GM12878 (cell line): ENCODE measurements around the gene ARHGAP27. TPM values are rescaled to one million over a fixed set of nuclear protein-coding genes. Genes with fewer than 3 reads are reported as not detected.

ENCODE experiments used
- ATF7 ChIP-seq: fragments of 450-650 bp; IDR thresholded peaks from 2 replicates; pipeline ENCODE4 v1.6.1; 2016; ENCODE audit warnings: low read depth, mild to moderate bottlenecking
- BMI1 ChIP-seq: fragments of 450-650 bp; IDR thresholded peaks from 2 replicates; pipeline ENCODE4 v1.6.1; 2016; ENCODE audit warnings: mild to moderate bottlenecking, moderate library complexity, borderline replicate concordance
- EED ChIP-seq: sonication (generic); IDR thresholded peaks from 2 replicates; pipeline ENCODE4 v1.6.1; 2016; ENCODE audit warnings: antibody characterized with exemption, low read depth
- FOXK2 ChIP-seq: fragments of 450-650 bp; IDR thresholded peaks from 2 replicates; pipeline ENCODE4 v1.6.1; 2017; ENCODE audit warnings: mild to moderate bottlenecking, moderate library complexity
- FOXM1 ChIP-seq: IDR thresholded peaks from 2 replicates; pipeline ENCODE4 v1.6.1; 2012; ENCODE audit warnings: low read depth, mild to moderate bottlenecking, inconsistent platforms, low read length, moderate library complexity
- GATAD2B ChIP-seq: fragments of 450-650 bp; conservative IDR thresholded peaks from 2 replicates; pipeline ENCODE4 v1.6.1; 2017; ENCODE audit warnings: low read depth, mild to moderate bottlenecking, moderate library complexity
- HSF1 ChIP-seq: fragments of 150-350 bp; IDR thresholded peaks from 2 replicates; pipeline ENCODE4 v1.6.1; 2014; ENCODE audit warnings: mild to moderate bottlenecking, low read depth, low read length
- KLF5 ChIP-seq: fragments of 450-650 bp; IDR thresholded peaks from 2 replicates; pipeline ENCODE4 v1.6.1; 2014; ENCODE audit warnings: mild to moderate bottlenecking; ENCODE audit not compliant: partially characterized antibody
- MEF2A ChIP-seq: IDR thresholded peaks from 2 replicates; pipeline ENCODE4 v1.6.1; 2011; ENCODE audit warnings: low read depth, mild to moderate bottlenecking, low read length, moderate library complexity; ENCODE audit not compliant: insufficient read depth
- MEF2B ChIP-seq: fragments of 450-650 bp; IDR thresholded peaks from 2 replicates; pipeline ENCODE4 v1.6.1; 2018; ENCODE audit warnings: mild to moderate bottlenecking, moderate library complexity; ENCODE audit not compliant: partially characterized antibody, poor library complexity, severe bottlenecking
- MTA2 ChIP-seq: fragments of 450-650 bp; IDR thresholded peaks from 2 replicates; pipeline ENCODE4 v1.6.1; 2016; ENCODE audit warnings: low read depth, mild to moderate bottlenecking, moderate library complexity
- MXI1 ChIP-seq: fragments of 150-350 bp; IDR thresholded peaks from 2 replicates; pipeline ENCODE4 v1.6.1; 2011; ENCODE audit warnings: low read depth, mild to moderate bottlenecking, inconsistent platforms, low read length, improper control_type of control experiment
- PML ChIP-seq: IDR thresholded peaks from 2 replicates; pipeline ENCODE4 v1.6.1; 2012; ENCODE audit warnings: low read length, inconsistent platforms
- RBBP5 ChIP-seq: fragments of 200-600 bp; sonication (generic); conservative IDR thresholded peaks from 2 replicates; pipeline ENCODE4 v1.6.1; 2016
- RCOR1 ChIP-seq: conservative IDR thresholded peaks from 2 replicates; pipeline ENCODE4 v1.6.1; 2012; ENCODE audit warnings: low read depth, low read length, improper control_type of control experiment
- RFX5 ChIP-seq: IDR thresholded peaks from 2 replicates; pipeline ENCODE4 v1.6.1; 2011; ENCODE audit warnings: low read depth, low read length, improper control_type of control experiment
- SMAD5 ChIP-seq: IDR thresholded peaks from 2 replicates; pipeline ENCODE4 v1.6.1; 2016; ENCODE audit warnings: antibody characterized with exemption, low read depth
- SPI1 ChIP-seq: IDR thresholded peaks from 2 replicates; pipeline ENCODE4 v1.6.1; 2011; ENCODE audit warnings: low read depth, mild to moderate bottlenecking, low read length, moderate library complexity, borderline replicate concordance; ENCODE audit not compliant: insufficient read depth
- TCF12 ChIP-seq: IDR thresholded peaks from 2 replicates; pipeline ENCODE4 v1.6.1; 2011; ENCODE audit warnings: low read depth, mild to moderate bottlenecking, low read length
- USF2 ChIP-seq: IDR thresholded peaks from 2 replicates; pipeline ENCODE4 v1.6.1; 2011; ENCODE audit warnings: low read depth, low read length, improper control_type of control experiment, borderline replicate concordance
- WRNIP1 ChIP-seq: IDR thresholded peaks from 2 replicates; pipeline ENCODE4 v1.6.1; 2011; ENCODE audit warnings: low read depth, low read length, improper control_type of control experiment, borderline replicate concordance
- ZNF207 ChIP-seq: fragments of 450-650 bp; IDR thresholded peaks from 2 replicates; pipeline ENCODE4 v1.6.1; 2014; ENCODE audit warnings: antibody characterized with exemption, mild to moderate bottlenecking, borderline replicate concordance
- ZNF592 ChIP-seq: fragments of 450-650 bp; IDR thresholded peaks from 2 replicates; pipeline ENCODE4 v1.6.1; 2017; ENCODE audit warnings: mild to moderate bottlenecking, moderate library complexity
- ZSCAN29 ChIP-seq: fragments of 450-650 bp; IDR thresholded peaks from 2 replicates; pipeline ENCODE4 v1.6.1; 2017; ENCODE audit warnings: mild to moderate bottlenecking, moderate library complexity
- polyA plus RNA-seq, 11 experiments: library from polyadenylated mRNA; depleted of rRNA in 4 of 11; unstranded in 6 of 11; stranded (reverse) in 5 of 11; fragments of >200 nt; fragmentation: Nextera tagmentation in 4 of 11; fragmentation: Illumina TruSeq in 1 of 11; extraction: Ambion mirVana in 4 of 11; extraction: Trizol in 1 of 11; gene quantifications; 1 replicate in 1 of 11; 2 replicates in 10 of 11; pipeline versions ENCODE4 v1.2.1 to v1.2.3, GENCODE V29; 2011 to 2016; ENCODE audit warnings: inconsistent platforms in 2 of 11, missing spikeins in 2 of 11, low read depth in 1 of 11
- total RNA-seq, 4 experiments: library from RNA; depleted of rRNA in 3 of 4; stranded (reverse); fragments of >200 nt in 3 of 4; fragmentation: Illumina TruSeq in 1 of 4; extraction: Trizol in 1 of 4; gene quantifications; 2 replicates each; pipeline versions ENCODE4 v1.2.1 to v1.2.3, GENCODE V29; 2013 to 2021
- TF ChIP-seq, protein P1 (sequence below): fragments of 450-650 bp; IDR thresholded peaks from 2 replicates; pipeline ENCODE4 v1.6.1; 2014; ENCODE audit warnings: mild to moderate bottlenecking

The ARHGAP27 gene
- total and polyA plus RNA-seq, 10 of the 15 experiments (the other 5 are each of a cell fraction or from before 2014, with no cell fraction given): 0.64 to 45.7 (median 17.7) TPM

DNA sequence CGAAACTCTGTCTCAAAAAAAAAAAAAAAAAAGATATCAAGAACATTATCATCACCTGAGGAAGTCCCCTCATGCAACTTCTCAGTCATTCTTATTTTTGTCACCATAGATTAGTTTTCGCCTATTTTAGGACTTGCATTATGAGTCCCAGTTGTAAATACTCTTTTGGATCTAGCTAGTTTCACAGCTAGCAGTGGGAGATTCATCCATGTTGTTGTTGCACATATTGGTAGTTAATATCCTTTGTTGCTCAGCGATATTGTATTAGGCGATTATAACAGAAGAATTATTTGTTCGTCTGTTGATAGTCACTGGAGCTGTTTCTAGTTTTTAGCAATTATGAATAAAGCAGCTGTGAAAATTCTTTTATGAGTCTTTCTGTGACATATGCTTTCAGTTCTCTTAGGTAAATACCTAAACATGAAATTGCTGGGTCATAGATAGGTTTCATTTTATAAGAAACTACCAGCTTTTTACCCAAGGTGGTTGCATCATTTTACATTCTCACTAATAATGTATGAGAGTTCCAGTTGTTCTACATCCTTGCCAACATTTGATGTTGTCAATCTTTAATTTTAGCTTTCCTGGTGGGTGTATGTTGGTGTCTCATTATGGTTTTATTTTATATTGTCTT is 75.2 kb downstream of the ARHGAP27 start (continued):
- TF ChIP-seq MEF2B: peak; percentile 82
- peak; percentile 80; the same call in 1 of the 2 replicates for TF ChIP-seq FOXM1
- peak; percentile 72; the same call in 1 of the 2 replicates for TF ChIP-seq MTA2
- no peak for TF ChIP-seq SMAD5
- TF ChIP-seq HSF1: no peak
- TF ChIP-seq RFX5: no peak
- TF ChIP-seq TCF12: no peak
- TF ChIP-seq ZNF592: no peak
- TF ChIP-seq, protein P1, sequence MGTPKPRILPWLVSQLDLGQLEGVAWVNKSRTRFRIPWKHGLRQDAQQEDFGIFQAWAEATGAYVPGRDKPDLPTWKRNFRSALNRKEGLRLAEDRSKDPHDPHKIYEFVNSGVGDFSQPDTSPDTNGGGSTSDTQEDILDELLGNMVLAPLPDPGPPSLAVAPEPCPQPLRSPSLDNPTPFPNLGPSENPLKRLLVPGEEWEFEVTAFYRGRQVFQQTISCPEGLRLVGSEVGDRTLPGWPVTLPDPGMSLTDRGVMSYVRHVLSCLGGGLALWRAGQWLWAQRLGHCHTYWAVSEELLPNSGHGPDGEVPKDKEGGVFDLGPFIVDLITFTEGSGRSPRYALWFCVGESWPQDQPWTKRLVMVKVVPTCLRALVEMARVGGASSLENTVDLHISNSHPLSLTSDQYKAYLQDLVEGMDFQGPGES: no peak
- TF ChIP-seq MEF2A: peak; percentile 97
- TF ChIP-seq GATAD2B: no peak
- TF ChIP-seq KLF5: peak; percentile 75
- TF ChIP-seq RBBP5: no peak
- 0 out of 2 replicates have a peak, but pooled peaks have one; percentile 46 for TF ChIP-seq ZNF207
- no peak for TF ChIP-seq USF2
- TF ChIP-seq MXI1: no peak
- TF ChIP-seq ATF7: peak; percentile 84
- no peak for TF ChIP-seq WRNIP1
- peak; percentile 7; the same call in 1 of the 2 replicates for TF ChIP-seq SPI1
- TF ChIP-seq BMI1: no peak
- peak; percentile 74; the same call in 1 of the 2 replicates for TF ChIP-seq PML
- TF ChIP-seq RCOR1: no peak
- peak; percentile 61; the same call in 1 of the 2 replicates for TF ChIP-seq EED
- no peak for TF ChIP-seq ZSCAN29
- peak; percentile 36; the same call in 1 of the 2 replicates for TF ChIP-seq FOXK2
